OCI-LY1 (cell line): Measurements from ENCODE around the gene TRAPPC3L.

Experiments
- EZH2 ChIP-seq: fragments of 200-600 bp; sonication (generic), shearing (Covaris generic); IDR thresholded peaks from 2 replicates; pipeline ENCODE4 v1.8.0; 2017; ENCODE audit warnings: borderline replicate concordance, mixed run types, mild to moderate bottlenecking, antibody characterized with exemption, low read length, moderate library complexity, mixed read lengths
- TF ChIP-seq, protein P1 (sequence below): fragments of 200-600 bp; sonication (generic), shearing (Covaris generic); IDR thresholded peaks from 2 replicates; pipeline ENCODE4 v1.5.1; 2017; ENCODE audit warnings: mild to moderate bottlenecking, antibody characterized with exemption, low read length, moderate library complexity, mixed read lengths

DNA sequence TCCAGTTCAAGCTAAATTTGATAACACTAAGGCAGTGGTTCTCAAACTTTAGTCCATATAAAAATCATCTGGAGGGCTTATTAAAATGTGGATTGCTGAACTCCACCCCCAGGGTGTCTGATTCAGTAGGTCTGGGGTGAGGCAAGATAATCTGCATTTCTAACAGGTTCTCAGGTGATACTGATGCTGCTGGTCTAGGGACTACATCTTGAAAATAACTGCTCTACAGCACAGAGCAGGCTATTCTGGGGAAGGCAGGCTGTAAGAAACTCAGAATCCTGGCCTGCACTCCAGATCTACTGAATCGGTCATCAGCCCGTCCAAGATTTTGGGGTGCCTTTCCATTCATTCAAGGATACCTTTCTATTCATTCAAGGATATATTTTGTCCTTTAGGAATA lies 22.6 kb downstream of the TRAPPC3L start:
- TF ChIP-seq, protein P1, sequence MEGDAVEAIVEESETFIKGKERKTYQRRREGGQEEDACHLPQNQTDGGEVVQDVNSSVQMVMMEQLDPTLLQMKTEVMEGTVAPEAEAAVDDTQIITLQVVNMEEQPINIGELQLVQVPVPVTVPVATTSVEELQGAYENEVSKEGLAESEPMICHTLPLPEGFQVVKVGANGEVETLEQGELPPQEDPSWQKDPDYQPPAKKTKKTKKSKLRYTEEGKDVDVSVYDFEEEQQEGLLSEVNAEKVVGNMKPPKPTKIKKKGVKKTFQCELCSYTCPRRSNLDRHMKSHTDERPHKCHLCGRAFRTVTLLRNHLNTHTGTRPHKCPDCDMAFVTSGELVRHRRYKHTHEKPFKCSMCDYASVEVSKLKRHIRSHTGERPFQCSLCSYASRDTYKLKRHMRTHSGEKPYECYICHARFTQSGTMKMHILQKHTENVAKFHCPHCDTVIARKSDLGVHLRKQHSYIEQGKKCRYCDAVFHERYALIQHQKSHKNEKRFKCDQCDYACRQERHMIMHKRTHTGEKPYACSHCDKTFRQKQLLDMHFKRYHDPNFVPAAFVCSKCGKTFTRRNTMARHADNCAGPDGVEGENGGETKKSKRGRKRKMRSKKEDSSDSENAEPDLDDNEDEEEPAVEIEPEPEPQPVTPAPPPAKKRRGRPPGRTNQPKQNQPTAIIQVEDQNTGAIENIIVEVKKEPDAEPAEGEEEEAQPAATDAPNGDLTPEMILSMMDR: no peak
- TF ChIP-seq EZH2: no peak
